WTC11 (cell line): ENCODE data around the gene GPX1. TPM values are rescaled to one million over a fixed set of nuclear protein-coding genes. Genes with fewer than 3 reads are reported as not detected.
"Not testable (repeated sequence)": the region's sequence is repeated elsewhere in the genome, so short reads cannot be mapped to it uniquely, and the experiment has no call there.

Experiments used
- ATAC-seq: fragments of 200-7000 bp; cut with Tn5 transposase; 2 replicates; pipeline ENCODE4 v1.10.0; 2021; ENCODE audit warnings: mild to moderate bottlenecking, moderate library complexity
- CTCF ChIA-PET: fragments of 300-600 bp; sonication (Branson Sonifier 250); formaldehyde crosslinking; loops from one replicate; lab custom pipeline; 2021; ENCODE audit warnings: antibody characterized with exemption; lab: Charles Lee
- POLR2A ChIA-PET: fragments of 350-600 bp; sonication (Branson Sonifier 250); formaldehyde crosslinking; loops from one replicate; lab custom pipeline; 2021; ENCODE audit warnings: antibody characterized with exemption; lab: Charles Lee
- DNase-seq: peaks from one replicate; pipeline ENCODE4 v3.0.0; 2021; ENCODE audit warnings: low spot score
- H3K27ac Mint-ChIP-seq: 2 replicates; pipeline ENCODE4 v1.8.0; 2021; ENCODE audit warnings: mixed read lengths
- H3K27me3 Mint-ChIP-seq: 2 replicates; pipeline ENCODE4 v1.8.0; 2021; ENCODE audit warnings: low read depth, mild to moderate bottlenecking, moderate library complexity, mixed read lengths
- H3K36me3 Mint-ChIP-seq: 2 replicates; pipeline ENCODE4 v1.8.0; 2021; ENCODE audit warnings: mixed read lengths
- H3K4me1 Mint-ChIP-seq: 2 replicates; pipeline ENCODE4 v1.8.0; 2022; ENCODE audit warnings: mixed read lengths
- H3K4me3 Mint-ChIP-seq: 2 replicates; pipeline ENCODE4 v1.8.0; 2021; ENCODE audit warnings: mild to moderate bottlenecking, moderate library complexity, mixed read lengths
- H3K9me3 Mint-ChIP-seq: 2 replicates; pipeline ENCODE4 v1.8.0; 2021; ENCODE audit warnings: mixed read lengths
- ELF4 ChIP-seq: sonication (generic); formaldehyde crosslinking; IDR thresholded peaks from 2 replicates; pipeline ENCODE4 v1.8.1; 2022; ENCODE audit warnings: low read depth, mild to moderate bottlenecking, moderate library complexity, missing genetic modification reagents
- ESRRA ChIP-seq: sonication (generic); formaldehyde crosslinking; IDR thresholded peaks from 2 replicates; pipeline ENCODE4 v1.8.1; 2022; ENCODE audit warnings: mild to moderate bottlenecking, missing genetic modification reagents, borderline replicate concordance
- NFATC4 ChIP-seq: fragments of 250-450 bp; sonication (Bioruptor Pico); IDR thresholded peaks from 2 replicates; pipeline ENCODE4 v1.9.0; 2021; ENCODE audit warnings: mild to moderate bottlenecking
- ZNF219 ChIP-seq: sonication (generic); formaldehyde crosslinking; IDR thresholded peaks from 2 replicates; pipeline ENCODE4 v1.8.0; 2023; ENCODE audit warnings: missing genetic modification reagents, mild to moderate bottlenecking, borderline replicate concordance
- total RNA-seq: library from RNA; stranded (reverse); gene quantifications from 3 replicates; pipeline ENCODE4 v1.2.3, GENCODE V29; 2021
- TF ChIP-seq, protein P1 (sequence below): sonication (generic); formaldehyde crosslinking; IDR thresholded peaks from 2 replicates; pipeline ENCODE4 v1.8.1; 2022; ENCODE audit warnings: mild to moderate bottlenecking, moderate library complexity, missing genetic modification reagents
- TF ChIP-seq, protein P2 (sequence below): sonication (generic); formaldehyde crosslinking; IDR thresholded peaks from 2 replicates; pipeline ENCODE4 v1.8.0; 2022; ENCODE audit warnings: mild to moderate bottlenecking, missing genetic modification reagents
- TF ChIP-seq, protein P3 (sequence below): sonication (generic); formaldehyde crosslinking; IDR thresholded peaks from 2 replicates; pipeline ENCODE4 v1.8.1; 2023; ENCODE audit warnings: mild to moderate bottlenecking, moderate library complexity, missing genetic modification reagents
- TF ChIP-seq, protein P4 (sequence below): fragments of 250-450 bp; sonication (Bioruptor Pico); IDR thresholded peaks from 2 replicates; pipeline ENCODE4 v1.9.0; 2021; ENCODE audit warnings: moderate library complexity, mild to moderate bottlenecking, inconsistent platforms, borderline replicate concordance
- TF ChIP-seq, protein P5 (sequence below): sonication (generic); formaldehyde crosslinking; IDR thresholded peaks from 2 replicates; pipeline ENCODE4 v1.8.0; 2023; ENCODE audit warnings: missing genetic modification reagents, mild to moderate bottlenecking, borderline replicate concordance

The GPX1 gene
- total RNA-seq, 1 experiment from 2014 or later = 323 TPM

DNA sequence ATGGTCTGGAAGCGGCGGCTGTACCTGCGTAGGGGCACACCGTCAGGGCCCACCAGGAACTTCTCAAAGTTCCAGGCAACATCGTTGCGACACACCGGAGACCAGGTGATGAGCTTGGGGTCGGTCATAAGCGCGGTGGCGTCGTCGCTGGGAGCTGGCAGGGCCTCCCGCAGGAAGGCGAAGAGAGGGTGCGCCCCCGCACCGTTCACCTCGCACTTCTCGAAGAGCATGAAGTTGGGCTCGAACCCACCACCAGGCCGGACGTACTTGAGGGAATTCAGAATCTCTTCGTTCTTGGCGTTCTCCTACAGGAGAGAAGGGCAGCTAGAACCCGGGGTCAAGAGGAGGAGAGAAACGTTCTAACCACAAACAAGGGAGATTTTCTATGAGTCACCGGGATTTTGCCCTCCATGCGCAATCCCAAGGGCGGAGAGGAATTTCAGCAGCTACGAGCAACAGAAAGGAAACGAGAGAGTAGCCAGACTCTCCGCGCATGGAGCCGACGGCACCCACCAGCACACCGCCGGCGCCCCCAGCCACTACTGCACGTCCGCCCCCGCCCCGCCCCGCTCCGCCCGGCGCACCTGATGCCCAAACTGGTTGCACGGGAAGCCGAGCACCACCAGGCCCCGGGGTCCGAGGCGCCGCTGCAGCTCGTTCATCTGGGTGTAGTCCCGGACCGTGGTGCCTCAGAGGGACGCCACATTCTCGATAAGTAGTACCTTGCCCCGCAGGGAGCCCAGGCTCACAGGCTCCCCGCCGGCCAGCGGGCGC is 523 bp downstream of the GPX1 start:
- Mint-ChIP-seq H3K4me1 (peaks cover 23% of the 10 kb centered on the region), H3K36me3 (peaks cover 48% of the 10 kb centered on the region), H3K4me3 (peak overlapping the region; percentile 95), H3K27ac (peak overlapping the region; percentile 95)
- not testable (repeated sequence) for H3K9me3 Mint-ChIP-seq, H3K27me3 Mint-ChIP-seq
- POLR2A ChIA-PET = interaction anchor here (0.5 to 1.2 kb wide), 3 partner anchors 18 to 121 kb away, joined by 3 to 14 read pairs (median 4); partner anchors contain the start of gene USP4
- peak; percentile 57 for DNase-seq
- peak; percentile 1; the same call in 1 of the 2 replicates for ATAC-seq
- TF ChIP-seq, protein P1, sequence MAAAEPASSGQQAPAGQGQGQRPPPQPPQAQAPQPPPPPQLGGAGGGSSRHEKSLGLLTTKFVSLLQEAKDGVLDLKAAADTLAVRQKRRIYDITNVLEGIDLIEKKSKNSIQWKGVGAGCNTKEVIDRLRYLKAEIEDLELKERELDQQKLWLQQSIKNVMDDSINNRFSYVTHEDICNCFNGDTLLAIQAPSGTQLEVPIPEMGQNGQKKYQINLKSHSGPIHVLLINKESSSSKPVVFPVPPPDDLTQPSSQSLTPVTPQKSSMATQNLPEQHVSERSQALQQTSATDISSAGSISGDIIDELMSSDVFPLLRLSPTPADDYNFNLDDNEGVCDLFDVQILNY (CRISPR knock-in tag) = peak; percentile 41; the same call in 1 of the 2 replicates
- TF ChIP-seq, protein P2, sequence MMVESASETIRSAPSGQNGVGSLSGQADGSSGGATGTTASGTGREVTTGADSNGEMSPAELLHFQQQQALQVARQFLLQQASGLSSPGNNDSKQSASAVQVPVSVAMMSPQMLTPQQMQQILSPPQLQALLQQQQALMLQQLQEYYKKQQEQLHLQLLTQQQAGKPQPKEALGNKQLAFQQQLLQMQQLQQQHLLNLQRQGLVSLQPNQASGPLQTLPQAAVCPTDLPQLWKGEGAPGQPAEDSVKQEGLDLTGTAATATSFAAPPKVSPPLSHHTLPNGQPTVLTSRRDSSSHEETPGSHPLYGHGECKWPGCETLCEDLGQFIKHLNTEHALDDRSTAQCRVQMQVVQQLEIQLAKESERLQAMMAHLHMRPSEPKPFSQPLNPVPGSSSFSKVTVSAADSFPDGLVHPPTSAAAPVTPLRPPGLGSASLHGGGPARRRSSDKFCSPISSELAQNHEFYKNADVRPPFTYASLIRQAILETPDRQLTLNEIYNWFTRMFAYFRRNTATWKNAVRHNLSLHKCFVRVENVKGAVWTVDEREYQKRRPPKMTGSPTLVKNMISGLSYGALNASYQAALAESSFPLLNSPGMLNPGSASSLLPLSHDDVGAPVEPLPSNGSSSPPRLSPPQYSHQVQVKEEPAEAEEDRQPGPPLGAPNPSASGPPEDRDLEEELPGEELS (CRISPR knock-in tag) = 0 out of 2 replicates have a peak, but pooled peaks have one; percentile 3
- TF ChIP-seq, protein P3, sequence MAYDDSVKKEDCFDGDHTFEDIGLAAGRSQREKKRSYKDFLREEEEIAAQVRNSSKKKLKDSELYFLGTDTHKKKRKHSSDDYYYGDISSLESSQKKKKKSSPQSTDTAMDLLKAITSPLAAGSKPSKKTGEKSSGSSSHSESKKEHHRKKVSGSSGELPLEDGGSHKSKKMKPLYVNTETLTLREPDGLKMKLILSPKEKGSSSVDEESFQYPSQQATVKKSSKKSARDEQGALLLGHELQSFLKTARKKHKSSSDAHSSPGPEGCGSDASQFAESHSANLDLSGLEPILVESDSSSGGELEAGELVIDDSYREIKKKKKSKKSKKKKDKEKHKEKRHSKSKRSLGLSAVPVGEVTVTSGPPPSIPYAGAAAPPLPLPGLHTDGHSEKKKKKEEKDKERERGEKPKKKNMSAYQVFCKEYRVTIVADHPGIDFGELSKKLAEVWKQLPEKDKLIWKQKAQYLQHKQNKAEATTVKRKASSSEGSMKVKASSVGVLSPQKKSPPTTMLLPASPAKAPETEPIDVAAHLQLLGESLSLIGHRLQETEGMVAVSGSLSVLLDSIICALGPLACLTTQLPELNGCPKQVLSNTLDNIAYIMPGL (CRISPR knock-in tag) = 0 out of 2 replicates have a peak, but pooled peaks have one; percentile 20
- CTCF ChIA-PET = interaction anchor here (0.6 to 3.2 kb wide), 4 partner anchors 18 to 91 kb away, joined by 3 to 25 read pairs (median 3); partner anchors contain the start of gene USP4

DNA sequence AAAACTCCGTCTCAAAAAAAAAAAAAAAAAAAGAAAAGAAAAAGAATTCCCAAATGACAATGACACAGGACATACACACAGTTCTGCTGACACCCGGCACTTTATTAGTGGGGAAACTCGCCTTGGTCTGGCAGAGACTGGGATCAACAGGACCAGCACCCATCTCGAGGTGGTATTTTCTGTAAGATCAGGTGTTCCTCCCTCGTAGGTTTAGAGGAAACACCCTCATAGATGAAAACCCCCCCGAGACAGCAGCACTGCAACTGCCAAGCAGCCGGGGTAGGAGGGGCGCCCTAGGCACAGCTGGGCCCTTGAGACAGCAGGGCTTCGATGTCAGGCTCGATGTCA is 1.1 kb downstream of the GPX1 start:
- CTCF ChIA-PET = interaction anchor here (0.6 to 3.2 kb wide), 3 partner anchors 17 to 92 kb away, joined by 3 to 25 read pairs (median 3); partner anchors contain the start of gene USP4
- POLR2A ChIA-PET = interaction anchor here (0.6 to 1.2 kb wide), 4 partner anchors 17 to 298 kb away, joined by 3 to 14 read pairs (median 6); partner anchors contain the start of gene USP4
- H3K27me3 Mint-ChIP-seq = not testable (repeated sequence)

DNA sequence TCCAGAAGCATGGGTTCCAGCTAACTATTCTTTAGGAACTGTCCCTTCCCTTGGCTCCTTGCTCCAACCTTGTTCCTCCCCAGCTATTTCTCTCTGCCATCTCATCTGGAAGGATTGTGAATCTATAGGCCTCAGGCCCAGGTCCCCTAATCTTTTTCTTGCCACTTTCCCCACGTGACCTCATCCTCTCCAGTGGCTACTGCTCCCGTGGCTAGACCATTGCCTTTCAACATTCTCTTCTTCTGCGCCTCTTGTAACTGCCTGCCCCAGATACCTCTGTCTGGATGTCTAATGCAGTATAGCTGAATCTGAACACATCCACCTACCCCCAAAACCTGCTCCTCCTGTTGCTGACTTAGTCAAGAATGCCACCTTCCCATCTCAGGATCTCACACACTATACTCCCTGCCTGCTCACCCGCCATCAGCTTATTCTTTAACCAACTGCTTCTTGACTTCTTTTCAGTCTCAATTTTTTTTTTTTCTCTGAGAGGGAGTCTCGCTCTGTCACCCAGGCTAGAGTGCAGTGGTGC is 5.2 kb downstream of the GPX1 start:
- Mint-ChIP-seq H3K27me3 (no peaks in the 10 kb centered on the region; the same call in 1 of the 2 replicates), H3K4me1 (peaks cover 10% of the 10 kb centered on the region), H3K27ac (no peak overlapping the region), H3K36me3 (peaks cover 17% of the 10 kb centered on the region), H3K4me3 (no peak overlapping the region), H3K9me3 (peaks cover 3% of the 10 kb centered on the region)
- TF ChIP-seq NFATC4 (CRISPR knock-in tag) (0 out of 2 replicates have a peak, but pooled peaks have one; percentile 38), ELF4 (no peak)
- TF ChIP-seq, protein P4, sequence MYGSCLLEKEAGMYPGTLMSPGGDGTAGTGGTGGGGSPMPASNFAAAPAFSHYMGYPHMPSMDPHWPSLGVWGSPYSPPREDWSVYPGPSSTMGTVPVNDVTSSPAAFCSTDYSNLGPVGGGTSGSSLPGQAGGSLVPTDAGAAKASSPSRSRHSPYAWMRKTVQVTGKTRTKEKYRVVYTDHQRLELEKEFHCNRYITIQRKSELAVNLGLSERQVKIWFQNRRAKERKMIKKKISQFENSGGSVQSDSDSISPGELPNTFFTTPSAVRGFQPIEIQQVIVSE = no peak
- DNase-seq = no peak
- POLR2A ChIA-PET = interaction anchor here (0.9 to 1.0 kb wide), 2 partner anchors 13 to 96 kb away, joined by 3 to 5 read pairs; partner anchors contain the start of gene USP4
- CTCF ChIA-PET = interaction anchor here (0.6 to 1.6 kb wide), 4 partner anchors 12 to 365 kb away, joined by 3 to 5 read pairs (median 3); no protein-coding TSS in a partner anchor
- no peak for ATAC-seq

More for the DNA sequence above, 1.1 kb downstream of the GPX1 start:
- Mint-ChIP-seq H3K27ac (peak overlapping the region; percentile 95; the same call in 1 of the 2 replicates), H3K4me3 (peak overlapping the region; percentile 95), H3K36me3 (peaks cover 42% of the 10 kb centered on the region), H3K4me1 (peaks cover 23% of the 10 kb centered on the region)
- not testable (repeated sequence) for ATAC-seq, DNase-seq, H3K9me3 Mint-ChIP-seq

DNA sequence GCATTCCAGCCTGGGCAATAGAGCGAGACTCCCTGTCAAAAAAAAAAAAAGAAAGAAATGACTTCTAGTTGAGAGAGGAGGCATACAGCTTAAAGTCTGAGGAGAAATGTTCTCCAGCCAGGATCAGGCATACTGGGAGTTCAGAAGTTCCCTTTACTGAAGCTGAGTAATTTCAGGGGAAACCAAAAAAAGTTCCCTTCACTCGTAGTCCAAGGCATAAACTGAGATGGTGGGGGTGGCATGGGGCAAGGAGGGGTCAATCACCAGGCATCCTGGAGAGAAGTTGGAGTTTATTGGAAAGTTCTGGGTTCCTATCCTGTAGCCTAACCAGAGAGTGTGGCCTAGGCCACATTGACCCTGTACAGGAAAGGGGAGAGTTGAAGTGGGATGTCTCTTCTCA is 5.9 kb downstream of the GPX1 start:
- Mint-ChIP-seq H3K27me3 (no peaks in the 10 kb centered on the region; the same call in 1 of the 2 replicates), H3K27ac (no peak overlapping the region), H3K4me1 (peaks cover 10% of the 10 kb centered on the region), H3K4me3 (no peak overlapping the region), H3K9me3 (peaks cover 3% of the 10 kb centered on the region), H3K36me3 (peaks cover 17% of the 10 kb centered on the region)
- ChIA-PET CTCF (interaction anchor here (0.9 to 1.6 kb wide), 3 partner anchors 97 to 365 kb away, joined by 3 to 5 read pairs (median 4); no protein-coding TSS in a partner anchor), POLR2A (interaction anchor here (0.5 kb wide), 1 partner anchor 46 kb away, joined by 4 read pairs; no protein-coding TSS in a partner anchor)
- no peak for TF ChIP-seq ZNF219 (CRISPR knock-in tag)
- TF ChIP-seq ESRRA = no peak
- TF ChIP-seq, protein P5, sequence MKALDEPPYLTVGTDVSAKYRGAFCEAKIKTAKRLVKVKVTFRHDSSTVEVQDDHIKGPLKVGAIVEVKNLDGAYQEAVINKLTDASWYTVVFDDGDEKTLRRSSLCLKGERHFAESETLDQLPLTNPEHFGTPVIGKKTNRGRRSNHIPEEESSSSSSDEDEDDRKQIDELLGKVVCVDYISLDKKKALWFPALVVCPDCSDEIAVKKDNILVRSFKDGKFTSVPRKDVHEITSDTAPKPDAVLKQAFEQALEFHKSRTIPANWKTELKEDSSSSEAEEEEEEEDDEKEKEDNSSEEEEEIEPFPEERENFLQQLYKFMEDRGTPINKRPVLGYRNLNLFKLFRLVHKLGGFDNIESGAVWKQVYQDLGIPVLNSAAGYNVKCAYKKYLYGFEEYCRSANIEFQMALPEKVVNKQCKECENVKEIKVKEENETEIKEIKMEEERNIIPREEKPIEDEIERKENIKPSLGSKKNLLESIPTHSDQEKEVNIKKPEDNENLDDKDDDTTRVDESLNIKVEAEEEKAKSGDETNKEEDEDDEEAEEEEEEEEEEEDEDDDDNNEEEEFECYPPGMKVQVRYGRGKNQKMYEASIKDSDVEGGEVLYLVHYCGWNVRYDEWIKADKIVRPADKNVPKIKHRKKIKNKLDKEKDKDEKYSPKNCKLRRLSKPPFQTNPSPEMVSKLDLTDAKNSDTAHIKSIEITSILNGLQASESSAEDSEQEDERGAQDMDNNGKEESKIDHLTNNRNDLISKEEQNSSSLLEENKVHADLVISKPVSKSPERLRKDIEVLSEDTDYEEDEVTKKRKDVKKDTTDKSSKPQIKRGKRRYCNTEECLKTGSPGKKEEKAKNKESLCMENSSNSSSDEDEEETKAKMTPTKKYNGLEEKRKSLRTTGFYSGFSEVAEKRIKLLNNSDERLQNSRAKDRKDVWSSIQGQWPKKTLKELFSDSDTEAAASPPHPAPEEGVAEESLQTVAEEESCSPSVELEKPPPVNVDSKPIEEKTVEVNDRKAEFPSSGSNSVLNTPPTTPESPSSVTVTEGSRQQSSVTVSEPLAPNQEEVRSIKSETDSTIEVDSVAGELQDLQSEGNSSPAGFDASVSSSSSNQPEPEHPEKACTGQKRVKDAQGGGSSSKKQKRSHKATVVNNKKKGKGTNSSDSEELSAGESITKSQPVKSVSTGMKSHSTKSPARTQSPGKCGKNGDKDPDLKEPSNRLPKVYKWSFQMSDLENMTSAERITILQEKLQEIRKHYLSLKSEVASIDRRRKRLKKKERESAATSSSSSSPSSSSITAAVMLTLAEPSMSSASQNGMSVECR (CRISPR knock-in tag) = no peak
- DNase-seq (no peak), ATAC-seq (no peak)
